GM23248 (cell line): ENCODE measurements around the gene ARFGEF2. TPM values are rescaled to one million over a fixed set of nuclear protein-coding genes. Genes with fewer than 3 reads are reported as not detected.
A peak's percentile ranks its signal among the peaks of the same experiment; 100 is the strongest.

Experiments used
- DNase-seq: peaks from one replicate; pipeline ENCODE4 v3.0.0-alpha.2; 2015
- H2AFZ ChIP-seq: fragments of 200-600 bp; sonication (generic); 2 replicates; pipeline ENCODE4 v1.6.1; 2016; ENCODE audit warnings: antibody characterized with exemption
- H3F3A ChIP-seq: fragments of 200-600 bp; sonication (generic); 2 replicates; pipeline ENCODE4 v1.6.1; 2016; ENCODE audit warnings: mild to moderate bottlenecking, antibody characterized with exemption, mixed run types; ENCODE audit not compliant: insufficient read depth
- H3K27ac ChIP-seq: fragments of 200-600 bp; sonication (generic); 2 replicates; pipeline ENCODE4 v1.5.1; 2016; ENCODE audit warnings: mild to moderate bottlenecking
- H3K27me3 ChIP-seq: fragments of 200-600 bp; sonication (generic); replicated peaks from 2 replicates; pipeline ENCODE4 v1.6.1; 2016; ENCODE audit warnings: mild to moderate bottlenecking; ENCODE audit not compliant: insufficient read depth
- H3K36me3 ChIP-seq: fragments of 200-600 bp; sonication (generic); 2 replicates; pipeline ENCODE4 v1.6.1; 2016; ENCODE audit warnings: low read depth, mild to moderate bottlenecking
- H3K4me1 ChIP-seq: fragments of 200-600 bp; sonication (generic); 2 replicates; pipeline ENCODE4 v1.6.1; 2016; ENCODE audit warnings: mild to moderate bottlenecking; ENCODE audit not compliant: insufficient read depth
- H3K4me2 ChIP-seq: fragments of 200-600 bp; sonication (generic); one replicate; pipeline ENCODE4 v1.6.1; 2016; ENCODE audit warnings: mild to moderate bottlenecking; ENCODE audit not compliant: unreplicated experiment
- H3K4me3 ChIP-seq: fragments of 200-600 bp; sonication (generic); 2 replicates; pipeline ENCODE4 v1.5.1; 2016; ENCODE audit warnings: mild to moderate bottlenecking
- H3K79me2 ChIP-seq: fragments of 200-600 bp; sonication (generic); 2 replicates; pipeline ENCODE4 v1.6.1; 2016; ENCODE audit warnings: mild to moderate bottlenecking; ENCODE audit not compliant: insufficient read depth
- H3K9ac ChIP-seq: fragments of 200-600 bp; sonication (generic); 2 replicates; pipeline ENCODE4 v1.6.1; 2016; ENCODE audit warnings: mild to moderate bottlenecking
- H3K9me2 ChIP-seq: fragments of 200-600 bp; sonication (generic); 2 replicates; pipeline ENCODE4 v1.6.1; 2016; ENCODE audit warnings: mixed run types, mild to moderate bottlenecking, moderate library complexity; ENCODE audit not compliant: insufficient read depth
- H3K9me3 ChIP-seq: fragments of 200-600 bp; sonication (generic); one replicate; pipeline ENCODE4 v1.6.1; 2017; ENCODE audit warnings: low read depth
- H4K20me1 ChIP-seq: fragments of 200-600 bp; sonication (generic); 2 replicates; pipeline ENCODE4 v1.6.0; 2016; ENCODE audit not compliant: insufficient read depth
- EZH2 ChIP-seq: fragments of 200-600 bp; sonication (generic); IDR thresholded peaks from 2 replicates; pipeline ENCODE4 v1.6.1; 2018; ENCODE audit warnings: antibody characterized with exemption, mild to moderate bottlenecking; ENCODE audit not compliant: insufficient read depth, poor library complexity, severe bottlenecking
- EZH2phosphoT487 ChIP-seq: fragments of 200-600 bp; sonication (generic); IDR thresholded peaks from 2 replicates; pipeline ENCODE4 v1.6.1; 2018; ENCODE audit warnings: antibody characterized with exemption, moderate library complexity, mild to moderate bottlenecking, low read depth; ENCODE audit not compliant: insufficient read depth
- WGBS, 2 experiments: methylation state at CpG; one replicate each; pipeline ENCODE4 v1.1.6; 2015 to 2017; ENCODE audit warnings: low lambda C conversion rate in 2 of 2, low coverage in 1 of 2; ENCODE audit errors: missing lambda C conversion rate in 2 of 2; 5-methylcytosine and 5-hydroxymethylcytosine counted together
- in situ Hi-C: fragments of 300-500 bp; cut with MboI; formaldehyde crosslinking; loops from 2 replicates; pipeline ENCODE4 v1.15.0; 2020
- polyA plus RNA-seq: library from polyadenylated mRNA; unstranded; fragments of >200 nt; fragmentation: Nextera tagmentation; extraction: Ambion mirVana; gene quantifications from 2 replicates; pipeline ENCODE4 v1.2.1, GENCODE V29; 2016
- total RNA-seq: library from RNA; depleted of rRNA; stranded (reverse); fragments of >200 nt; shearing (Covaris generic); gene quantifications from 2 replicates; pipeline ENCODE4 v1.2.3, GENCODE V29; 2014

Gene ARFGEF2
- total and polyA plus RNA-seq, 2 experiments from 2014 or later = 7.0 to 30.6 TPM

DNA sequence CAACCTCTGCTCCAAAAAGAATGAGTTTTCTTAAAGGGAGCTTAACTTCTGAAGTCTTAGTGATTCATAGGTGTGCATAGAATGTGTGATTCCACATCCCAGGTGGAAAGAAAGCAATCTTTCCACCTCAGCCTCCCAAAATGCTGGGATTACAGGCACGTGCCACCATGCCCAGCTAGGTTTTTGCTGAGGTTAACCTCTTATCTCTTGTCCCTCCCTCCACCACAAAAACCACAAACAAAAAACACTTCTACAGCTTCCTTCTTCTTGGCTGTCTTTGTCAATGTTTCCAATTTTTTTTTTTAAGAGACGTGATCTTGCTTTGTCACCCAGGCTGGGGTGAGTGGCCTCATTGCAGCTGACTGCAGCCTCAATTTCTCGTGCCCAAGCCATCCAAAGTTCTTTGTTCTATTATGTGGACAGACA lies 116.5 kb downstream of the ARFGEF2 start:
- no peaks in the 10 kb centered on the region for H3K27me3 ChIP-seq
- H4K20me1 ChIP-seq = no peaks in the 10 kb centered on the region
- no peak overlapping the region for H3K4me2 ChIP-seq
- H3K36me3 ChIP-seq = peaks cover 10% of the 10 kb centered on the region
- in situ Hi-C loops = no loop called here
- H3K79me2 ChIP-seq = no peaks in the 10 kb centered on the region
- WGBS, 2 experiments = 67 to 71% methylated on average over 3 of the region's 3 CpGs
- no peak overlapping the region for H3K27ac ChIP-seq
- no peak overlapping the region for H3K4me3 ChIP-seq
- no peaks in the 10 kb centered on the region for H3K9me2 ChIP-seq
- peak; percentile 3 for DNase-seq
- TF ChIP-seq EZH2 (no peak), EZH2phosphoT487 (no peak)
- no peaks in the 10 kb centered on the region for H3K4me1 ChIP-seq
- 0 out of 2 replicates have a peak, but pooled peaks cover 5% of the 10 kb centered on the region for H3F3A ChIP-seq
- no peak overlapping the region for H3K9ac ChIP-seq
- H2AFZ ChIP-seq = no peak overlapping the region
- H3K9me3 ChIP-seq = no peaks in the 10 kb centered on the region

DNA sequence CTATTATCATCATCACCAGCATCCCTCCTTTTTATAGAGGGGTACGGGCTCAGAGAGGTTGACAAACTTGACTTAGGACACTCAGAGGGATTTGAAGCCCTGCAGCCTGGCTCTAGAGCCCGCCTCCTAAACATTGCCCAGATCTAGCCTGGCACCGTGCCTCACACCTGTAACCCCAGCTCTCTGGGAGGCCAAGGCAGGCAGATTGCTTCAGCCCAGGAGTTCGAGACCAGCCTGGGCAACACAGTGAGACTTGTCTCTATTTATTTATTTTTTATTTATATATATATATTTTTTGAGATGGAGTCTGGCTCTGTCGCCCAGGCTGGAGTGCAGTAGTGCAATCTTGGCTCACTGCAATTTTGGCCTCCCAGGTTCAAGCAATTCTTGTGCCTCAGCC lies 118.3 kb downstream of the ARFGEF2 start:
- Histone ChIP-seq H3F3A (0 out of 2 replicates have a peak, but pooled peaks cover 5% of the 10 kb centered on the region), H3K27me3 (no peaks in the 10 kb centered on the region), H2AFZ (no peak overlapping the region), H3K4me2 (no peak overlapping the region), H3K9me2 (no peaks in the 10 kb centered on the region), H4K20me1 (no peaks in the 10 kb centered on the region), H3K36me3 (no peaks in the 10 kb centered on the region; the same call in none of the 2 replicates), H3K9me3 (no peaks in the 10 kb centered on the region), H3K9ac (no peak overlapping the region), H3K4me1 (no peaks in the 10 kb centered on the region), H3K27ac (no peak overlapping the region), H3K79me2 (no peaks in the 10 kb centered on the region), H3K4me3 (no peak overlapping the region)
- in situ Hi-C loops = no loop called here
- no peak for TF ChIP-seq EZH2phosphoT487
- no peak for TF ChIP-seq EZH2
- WGBS, 2 experiments = 74 to 85% methylated on average over 5 of the region's 5 CpGs
- no peak for DNase-seq

DNA sequence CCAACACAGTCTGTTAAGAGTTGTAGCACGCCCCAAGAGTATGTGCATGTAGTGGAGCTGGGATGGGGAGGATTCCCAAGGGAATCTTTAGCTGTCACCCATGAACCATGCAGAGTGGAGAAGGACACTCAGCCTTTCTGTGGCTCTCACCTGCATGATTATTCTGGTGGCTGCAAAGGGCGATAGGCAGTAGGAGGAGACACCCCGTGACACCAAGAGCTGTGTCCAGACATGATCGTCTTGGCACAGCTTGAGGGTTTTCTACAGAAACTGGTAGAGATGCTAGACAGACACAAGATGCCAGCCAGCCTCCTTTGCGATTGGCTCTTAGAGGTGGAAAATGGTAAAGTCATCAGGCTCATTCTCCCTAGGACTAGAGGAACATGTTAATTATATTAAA lies 121.5 kb downstream of the ARFGEF2 start:
- Histone ChIP-seq H3K36me3 (no peaks in the 10 kb centered on the region), H3K79me2 (peaks cover 12% of the 10 kb centered on the region), H3F3A (peaks cover 5% of the 10 kb centered on the region; the same call in 1 of the 2 replicates), H3K4me2 (no peak overlapping the region), H3K4me3 (no peak overlapping the region), H2AFZ (no peak overlapping the region), H3K27ac (no peak overlapping the region), H3K9me2 (no peaks in the 10 kb centered on the region), H4K20me1 (no peaks in the 10 kb centered on the region), H3K9ac (no peak overlapping the region), H3K27me3 (no peaks in the 10 kb centered on the region), H3K4me1 (peaks cover 11% of the 10 kb centered on the region), H3K9me3 (no peaks in the 10 kb centered on the region)
- no peak for TF ChIP-seq EZH2phosphoT487
- TF ChIP-seq EZH2 = no peak
- WGBS, 2 experiments = 97 to 98% methylated on average over 5 of the region's 5 CpGs
- no peak for DNase-seq
- in situ Hi-C loops = no loop called here

DNA sequence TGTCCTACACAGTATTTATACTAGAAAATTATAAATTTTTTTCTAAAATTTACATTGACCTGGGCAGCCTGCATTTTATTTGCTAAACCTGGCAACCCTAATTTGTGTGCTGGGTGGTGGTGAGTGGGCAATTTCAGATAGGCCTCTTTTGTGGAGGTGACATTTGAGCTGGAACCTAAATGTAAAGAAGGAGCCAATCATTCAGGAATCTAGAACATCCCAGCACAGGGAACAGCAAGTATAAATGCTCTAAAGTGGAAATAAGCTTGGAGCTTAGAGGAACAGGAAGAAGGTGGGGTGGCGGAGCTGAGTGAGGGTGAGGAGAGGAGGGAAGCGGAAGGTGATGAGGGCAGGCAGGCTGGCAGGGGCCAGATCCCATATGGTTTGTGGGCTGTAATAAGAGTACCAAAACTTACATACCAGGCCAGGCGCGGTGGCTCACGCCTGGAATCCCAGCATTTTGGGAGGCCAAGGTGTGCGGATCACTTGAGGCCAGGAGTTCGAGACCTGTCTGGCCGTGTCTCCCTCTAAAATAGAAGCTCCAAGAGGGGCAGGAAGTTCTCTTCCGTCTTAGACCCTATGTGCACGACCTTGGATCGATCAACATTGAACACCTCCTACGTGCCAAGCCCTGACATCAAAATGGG lies 124.1 kb downstream of the ARFGEF2 start:
- peaks cover 18% of the 10 kb centered on the region for H3K4me1 ChIP-seq
- no peak for TF ChIP-seq EZH2
- TF ChIP-seq EZH2phosphoT487 = no peak
- DNase-seq = peak; percentile 16
- no peaks in the 10 kb centered on the region for H3K36me3 ChIP-seq
- H3K4me2 ChIP-seq = peak overlapping the region; percentile 91
- peaks cover 38% of the 10 kb centered on the region for H3K79me2 ChIP-seq
- peak overlapping the region; percentile 78 for H3K27ac ChIP-seq
- H3F3A ChIP-seq = peaks cover 4% of the 10 kb centered on the region; the same call in 1 of the 2 replicates
- peak overlapping the region; percentile 93 for H2AFZ ChIP-seq
- no peaks in the 10 kb centered on the region for H3K27me3 ChIP-seq
- peak overlapping the region; percentile 87 for H3K4me3 ChIP-seq
- WGBS, 2 experiments = 9 to 10% methylated on average over 12 of the region's 12 CpGs
- no peaks in the 10 kb centered on the region for H3K9me2 ChIP-seq
- no peaks in the 10 kb centered on the region for H4K20me1 ChIP-seq
- H3K9ac ChIP-seq = peak overlapping the region; percentile 90
- H3K9me3 ChIP-seq = no peaks in the 10 kb centered on the region
- in situ Hi-C loops = no loop called here
